NB4 (cell line): Measurements from ENCODE around the gene PBX3.

ENCODE experiments used
- CTCF ChIP-seq: IDR thresholded peaks from one replicate; pipeline ENCODE4 v1.5.1; 2012; ENCODE audit warnings: low read depth, low read length
- POLR2A ChIP-seq: IDR thresholded peaks from 2 replicates; pipeline ENCODE4 v1.6.1; 2011; ENCODE audit warnings: mild to moderate bottlenecking; ENCODE audit not compliant: insufficient read length; ENCODE audit errors: extremely low read depth

- TF ChIP-seq CTCF (no peak), POLR2A (no peak)
These were observed 136.5 kb downstream of the PBX3 start for GRCh38 chr9:125883565-125884217.
